SK-N-SH treated with all-trans-retinoic acid at 6 μM for 48 hours (cell line): Measurements from ENCODE around the gene IGSF5.

Source experiments
- ATAC-seq: fragments of 200-7000 bp; cut with Tn5 transposase; 3 replicates; pipeline ENCODE4 v1.9.1; 2020; ENCODE audit warnings: mild to moderate bottlenecking, moderate library complexity
- ARNTL ChIP-seq: fragments of 450-650 bp; formaldehyde crosslinking; IDR thresholded peaks from 2 replicates; pipeline ENCODE4 v1.5.0; 2020; ENCODE audit warnings: low read depth, mild to moderate bottlenecking, moderate library complexity, borderline replicate concordance
- CREB5 ChIP-seq: fragments of 250-450 bp; sonication (Bioruptor Pico); IDR thresholded peaks from 2 replicates; pipeline ENCODE4 v1.5.1; 2020; ENCODE audit warnings: low read depth, mild to moderate bottlenecking, moderate library complexity
- CSDC2 ChIP-seq: fragments of 250-450 bp; sonication (Bioruptor Pico); IDR thresholded peaks from 2 replicates; pipeline ENCODE4 v1.5.0; 2020; ENCODE audit warnings: mild to moderate bottlenecking, moderate library complexity
- CSRNP3 ChIP-seq: fragments of 250-450 bp; sonication (Bioruptor Pico); IDR thresholded peaks from 2 replicates; pipeline ENCODE4 v1.5.1; 2021; ENCODE audit warnings: mild to moderate bottlenecking, moderate library complexity
- ESRRG ChIP-seq: fragments of 250-450 bp; sonication (Bioruptor Pico); IDR thresholded peaks from 2 replicates; pipeline ENCODE4 v1.6.1; 2021; ENCODE audit warnings: mild to moderate bottlenecking
- GLIS3 ChIP-seq: fragments of 250-450 bp; sonication (Bioruptor Pico); IDR thresholded peaks from 2 replicates; pipeline ENCODE4 v1.5.0; 2020; ENCODE audit warnings: mild to moderate bottlenecking, moderate library complexity
- ISL1 ChIP-seq: fragments of 250-450 bp; sonication (Bioruptor Pico); IDR thresholded peaks from 2 replicates; pipeline ENCODE4 v2.1.2; 2022; ENCODE audit warnings: mild to moderate bottlenecking, moderate library complexity
- OSR1 ChIP-seq: fragments of 250-450 bp; sonication (Bioruptor Pico); IDR thresholded peaks from 2 replicates; pipeline ENCODE4 v1.8.0; 2022; ENCODE audit warnings: moderate library complexity, mild to moderate bottlenecking, inconsistent platforms
- PATZ1 ChIP-seq: fragments of 250-450 bp; sonication (Bioruptor Pico); IDR thresholded peaks from 2 replicates; pipeline ENCODE4 v1.8.0; 2020; ENCODE audit warnings: mild to moderate bottlenecking, moderate library complexity, borderline replicate concordance
- POU6F1 ChIP-seq: fragments of 250-450 bp; sonication (Bioruptor Pico); IDR thresholded peaks from 2 replicates; pipeline ENCODE4 v1.8.0; 2021; ENCODE audit warnings: low read depth, mild to moderate bottlenecking, moderate library complexity, borderline replicate concordance
- PPARA ChIP-seq: fragments of 250-450 bp; sonication (Bioruptor Pico); IDR thresholded peaks from 2 replicates; pipeline ENCODE4 v1.5.0; 2020; ENCODE audit warnings: mild to moderate bottlenecking, borderline replicate concordance
- RARB ChIP-seq: fragments of 250-450 bp; sonication (Bioruptor Pico); IDR thresholded peaks from 2 replicates; pipeline ENCODE4 v1.8.0; 2021; ENCODE audit warnings: mild to moderate bottlenecking, moderate library complexity
- SNAI2 ChIP-seq: fragments of 250-450 bp; sonication (Bioruptor Pico); IDR thresholded peaks from 2 replicates; pipeline ENCODE4 v1.5.0; 2020; ENCODE audit warnings: mild to moderate bottlenecking, moderate library complexity
- TCF4 ChIP-seq: fragments of 250-450 bp; sonication (Bioruptor Pico); IDR thresholded peaks from 2 replicates; pipeline ENCODE4 v1.8.0; 2021; ENCODE audit warnings: mild to moderate bottlenecking, moderate library complexity, borderline replicate concordance
- TOX ChIP-seq: fragments of 250-450 bp; sonication (Bioruptor Pico); IDR thresholded peaks from 2 replicates; pipeline ENCODE4 v1.8.0; 2021; ENCODE audit warnings: mild to moderate bottlenecking, moderate library complexity, borderline replicate concordance
- TSHZ2 ChIP-seq: fragments of 250-450 bp; sonication (Bioruptor Pico); IDR thresholded peaks from 2 replicates; pipeline ENCODE4 v1.5.0; 2020; ENCODE audit warnings: mild to moderate bottlenecking, moderate library complexity
- ZC3H10 ChIP-seq: fragments of 250-450 bp; sonication (Bioruptor Pico); IDR thresholded peaks from 2 replicates; pipeline ENCODE4 v1.5.1; 2021; ENCODE audit warnings: mild to moderate bottlenecking, moderate library complexity
- ZFP3 ChIP-seq: fragments of 250-450 bp; sonication (Bioruptor Pico); IDR thresholded peaks from 2 replicates; pipeline ENCODE4 v1.5.0; 2020; ENCODE audit warnings: mild to moderate bottlenecking, moderate library complexity
- ZFP30 ChIP-seq: fragments of 450-650 bp; formaldehyde crosslinking; IDR thresholded peaks from 2 replicates; pipeline ENCODE4 v1.5.0; 2022; ENCODE audit warnings: mild to moderate bottlenecking, moderate library complexity
- ZNF565 ChIP-seq: fragments of 450-650 bp; formaldehyde crosslinking; conservative IDR thresholded peaks from 2 replicates; pipeline ENCODE4 v1.5.0; 2020; ENCODE audit warnings: low read depth, mild to moderate bottlenecking, moderate library complexity
- ZNF70 ChIP-seq: fragments of 450-650 bp; formaldehyde crosslinking; IDR thresholded peaks from 2 replicates; pipeline ENCODE4 v1.5.0; 2020; ENCODE audit warnings: mild to moderate bottlenecking, moderate library complexity
- ZNF8 ChIP-seq: fragments of 450-650 bp; formaldehyde crosslinking; IDR thresholded peaks from 2 replicates; pipeline ENCODE4 v1.5.0; 2020; ENCODE audit warnings: mild to moderate bottlenecking, moderate library complexity

IGSF5 gene

GRCh38 chr21:39774227-39774626 is 29.2 kb downstream of the IGSF5 start:
- ATAC-seq: no peak
- TF ChIP-seq ISL1 (no peak), CSRNP3 (CRISPR knock-in tag) (no peak), OSR1 (CRISPR knock-in tag) (no peak), PPARA (CRISPR knock-in tag) (no peak), ZNF565 (CRISPR knock-in tag) (no peak), CREB5 (CRISPR knock-in tag) (no peak), TOX (CRISPR knock-in tag) (no peak), ZFP3 (no peak), RARB (CRISPR knock-in tag) (no peak), POU6F1 (CRISPR knock-in tag) (no peak), ZNF70 (CRISPR knock-in tag) (no peak), CSDC2 (CRISPR knock-in tag) (no peak), ZNF8 (no peak), TCF4 (CRISPR knock-in tag) (no peak), ARNTL (no peak), ZFP30 (CRISPR knock-in tag) (no peak), TSHZ2 (no peak), SNAI2 (CRISPR knock-in tag) (no peak), ESRRG (CRISPR knock-in tag) (no peak), GLIS3 (no peak)

- TF ChIP-seq RARB (CRISPR knock-in tag) (no peak), TCF4 (CRISPR knock-in tag) (no peak), CSRNP3 (CRISPR knock-in tag) (no peak), ZNF8 (no peak), ISL1 (no peak), CSDC2 (CRISPR knock-in tag) (no peak), ZC3H10 (CRISPR knock-in tag) (no peak), TOX (CRISPR knock-in tag) (no peak)
- no peak for ATAC-seq
Observed at GRCh38 chr21:39775816-39776215, 30.8 kb downstream of the IGSF5 start.

- ATAC-seq: no peak
- TF ChIP-seq ESRRG (CRISPR knock-in tag): no peak
- TF ChIP-seq CREB5 (CRISPR knock-in tag): no peak
- TF ChIP-seq TCF4 (CRISPR knock-in tag): no peak
- TF ChIP-seq PATZ1 (CRISPR knock-in tag): no peak
Observed at GRCh38 chr21:39776589-39776988, 31.6 kb downstream of the IGSF5 start.
